Endometrial microvascular endothelial cells (primary cell): ENCODE data around the gene SLC25A48. TPM values are rescaled to one million over a fixed set of nuclear protein-coding genes. Genes with fewer than 3 reads are reported as not detected.

ENCODE experiments used
- in situ Hi-C: cut with HindIII; loops from 2 replicates; pipeline ENCODE4 v1.10.0; 2017; ENCODE audit warnings: low sequenced_read_pairs, low pct_unique_long_range_greater_than_20kb; ENCODE audit errors: inconsistent ontology term
- total RNA-seq: library from RNA; depleted of rRNA; stranded (reverse); fragments of >200 nt; gene quantifications from one replicate; pipeline ENCODE4 v1.2.3, GENCODE V29; 2015; ENCODE audit errors: inconsistent ontology term

Gene SLC25A48
- total RNA-seq, 1 donor from 2014 or later, result not detected

DNA sequence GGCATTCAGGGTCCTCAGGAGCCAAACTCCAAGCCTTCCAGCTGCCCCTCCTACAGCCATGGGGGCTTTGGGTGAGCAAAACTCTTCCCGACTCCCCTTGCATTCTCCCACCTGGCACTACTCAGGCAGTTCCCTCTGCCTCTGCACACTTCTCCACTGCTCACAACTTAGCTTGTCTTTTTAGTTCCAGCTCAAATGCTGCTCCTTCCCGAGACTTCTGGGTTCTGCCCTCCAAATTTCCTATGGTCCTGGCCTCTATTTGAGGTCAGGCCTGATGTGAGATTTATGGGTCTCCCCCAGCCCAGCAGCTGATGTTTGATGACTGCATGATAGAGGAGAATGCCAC lies 5.7 kb upstream of the SLC25A48 start:
- in situ Hi-C loops, result loop anchor here (25.0 kb wide), 1 partner anchor 266 kb away; no protein-coding TSS in a partner anchor

DNA sequence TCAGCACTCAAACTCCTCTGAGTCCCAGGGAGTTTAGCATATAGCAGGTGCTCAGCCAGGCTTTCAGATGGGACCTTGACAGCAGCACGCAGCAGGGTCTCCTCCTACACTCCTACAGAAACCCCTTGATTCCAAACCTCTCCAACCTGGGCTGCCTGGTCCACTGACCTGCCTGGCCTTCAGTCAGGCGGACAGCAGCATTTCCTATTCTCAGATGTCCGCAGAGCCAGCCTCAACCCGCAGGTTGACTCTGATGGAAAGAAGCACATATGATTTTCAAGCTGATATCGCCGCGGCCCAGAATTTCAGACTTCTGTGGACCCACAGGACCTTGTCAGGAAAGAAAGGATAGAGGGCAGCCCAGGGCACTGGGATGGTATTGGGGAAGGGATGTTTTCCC lies 5.3 kb upstream of the SLC25A48 start:
- in situ Hi-C loops, result loop anchor here (25.0 kb wide), 1 partner anchor 267 kb away; no protein-coding TSS in a partner anchor

DNA sequence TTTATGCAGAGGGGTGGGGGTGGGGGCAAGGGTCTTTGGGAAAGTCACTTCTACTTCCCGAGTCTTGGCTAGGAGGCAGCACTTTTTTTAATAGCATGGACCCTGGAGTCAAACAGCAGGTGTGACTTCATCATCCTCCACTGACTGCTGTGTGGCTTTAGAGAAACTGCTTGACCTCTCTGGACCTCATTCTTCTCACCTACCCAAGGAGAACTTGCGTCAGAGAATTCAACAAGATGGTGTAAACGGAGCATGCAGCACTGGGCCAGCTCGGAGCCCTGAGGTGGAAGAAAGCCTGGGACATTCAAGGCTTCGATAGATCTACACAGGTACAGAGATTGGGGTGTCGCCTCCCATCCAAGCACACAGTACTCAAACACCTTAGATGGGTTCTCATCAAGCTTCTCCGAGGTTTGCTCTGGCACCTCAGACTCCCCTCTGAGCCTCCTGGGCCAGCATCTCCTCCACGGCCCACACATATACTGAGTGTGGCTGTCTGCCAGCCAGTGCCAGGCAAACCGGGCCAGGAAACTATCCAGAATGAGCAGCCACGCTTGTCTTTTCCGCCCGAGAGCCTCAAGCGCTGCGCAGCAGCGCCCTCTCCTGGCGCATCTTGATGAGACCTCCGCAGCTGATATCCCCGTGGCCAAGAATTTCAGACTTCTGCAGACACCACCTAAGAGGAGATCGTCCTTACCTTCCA lies 4.6 kb upstream of the SLC25A48 start:
- in situ Hi-C loops, result loop anchor here (25.0 kb wide), 1 partner anchor 268 kb away; no protein-coding TSS in a partner anchor

DNA sequence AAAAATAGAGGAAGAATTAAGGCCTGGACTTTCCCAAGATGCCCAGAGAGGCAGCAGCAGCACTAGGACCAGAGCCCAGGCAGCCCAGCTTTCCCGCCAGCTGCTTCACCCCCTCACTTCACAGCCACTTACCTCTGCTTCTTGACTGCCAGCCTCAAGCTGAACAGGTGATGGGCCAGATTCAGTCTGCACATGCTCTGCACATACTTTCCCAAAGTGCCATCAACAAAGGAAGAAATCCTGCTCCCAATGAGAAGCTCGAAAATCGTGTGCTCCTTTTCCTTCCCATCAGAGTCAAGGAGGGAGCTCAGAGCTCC lies 4.1 kb upstream of the SLC25A48 start:
- in situ Hi-C loops, result loop anchor here (25.0 kb wide), 1 partner anchor 268 kb away; no protein-coding TSS in a partner anchor

DNA sequence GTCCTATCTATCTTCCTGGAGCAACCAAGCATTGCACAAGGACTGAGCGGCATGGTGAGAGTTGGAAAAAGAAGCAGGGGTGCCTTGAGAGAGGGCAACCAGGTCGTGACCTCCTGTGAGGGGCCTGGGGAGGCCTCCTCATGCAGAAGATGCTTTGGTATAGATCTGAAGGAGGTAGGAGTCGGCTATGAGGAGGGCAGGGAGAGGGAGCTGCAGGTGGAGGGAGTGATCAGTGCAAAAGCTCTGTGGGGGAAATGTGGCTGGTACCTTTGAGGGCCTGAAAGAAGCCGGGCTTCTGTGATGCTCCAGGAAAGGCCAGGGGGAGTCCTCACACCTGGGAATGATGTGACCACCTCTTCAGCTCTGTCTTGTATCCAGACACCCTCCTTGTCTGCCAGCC lies 3.6 kb upstream of the SLC25A48 start:
- in situ Hi-C loops, result loop anchor here (25.0 kb wide), 1 partner anchor 269 kb away; no protein-coding TSS in a partner anchor

DNA sequence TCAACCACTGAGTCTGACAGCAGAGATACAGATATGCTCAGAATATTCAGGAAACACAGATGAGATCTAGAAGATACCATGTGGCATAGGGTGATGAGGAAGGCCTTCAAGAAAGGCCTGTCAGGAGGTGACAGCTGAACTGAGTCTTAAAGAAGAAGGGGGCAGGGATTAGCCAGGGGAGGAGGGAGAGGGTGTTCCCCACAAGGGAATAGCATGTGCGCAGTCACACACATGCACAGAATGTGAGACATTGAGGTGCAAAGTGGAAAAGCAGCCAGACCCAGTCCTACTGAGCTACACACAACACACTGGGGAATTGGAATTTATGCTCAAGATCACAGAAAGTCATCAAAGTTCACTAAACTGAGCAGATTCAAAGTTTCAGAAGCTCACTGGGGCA lies 3.0 kb upstream of the SLC25A48 start:
- in situ Hi-C loops, result loop anchor here (25.0 kb wide), 1 partner anchor 269 kb away; no protein-coding TSS in a partner anchor

DNA sequence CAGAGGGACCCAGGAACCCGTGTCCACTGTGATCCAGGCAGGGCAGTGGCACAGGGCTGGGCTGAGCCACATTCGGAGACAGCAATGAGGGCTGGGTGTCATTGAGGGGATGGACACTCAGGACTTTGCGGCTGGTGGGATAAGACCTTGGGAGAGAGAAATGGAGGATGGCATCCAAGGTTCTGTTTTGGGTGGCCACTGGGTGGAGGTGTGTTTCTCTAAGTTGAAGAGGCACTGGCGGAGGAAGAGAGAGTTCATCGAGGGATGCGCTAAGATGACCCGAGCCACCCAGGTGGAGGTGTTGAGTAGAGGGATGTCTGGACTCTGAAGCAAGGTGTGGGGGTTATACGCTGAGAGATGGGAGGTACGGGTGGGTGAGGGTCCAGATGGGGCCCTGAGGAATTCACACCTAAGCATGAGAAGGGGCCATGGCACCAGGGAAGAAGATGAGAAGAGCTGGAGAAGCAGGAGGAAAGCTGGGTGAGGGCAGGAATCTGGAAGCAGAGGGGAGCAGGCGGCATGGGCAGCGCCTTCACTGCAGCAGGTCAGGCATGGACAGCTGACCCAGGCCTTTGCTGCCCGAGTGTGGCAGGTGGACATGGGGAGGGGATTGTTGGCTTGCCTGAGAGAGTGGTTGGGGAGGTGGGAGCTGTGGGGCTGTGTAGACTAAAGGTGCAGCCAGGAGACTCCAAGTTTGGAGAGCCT lies 2.5 kb upstream of the SLC25A48 start:
- in situ Hi-C loops, result loop anchor here (25.0 kb wide), 1 partner anchor 270 kb away; no protein-coding TSS in a partner anchor

DNA sequence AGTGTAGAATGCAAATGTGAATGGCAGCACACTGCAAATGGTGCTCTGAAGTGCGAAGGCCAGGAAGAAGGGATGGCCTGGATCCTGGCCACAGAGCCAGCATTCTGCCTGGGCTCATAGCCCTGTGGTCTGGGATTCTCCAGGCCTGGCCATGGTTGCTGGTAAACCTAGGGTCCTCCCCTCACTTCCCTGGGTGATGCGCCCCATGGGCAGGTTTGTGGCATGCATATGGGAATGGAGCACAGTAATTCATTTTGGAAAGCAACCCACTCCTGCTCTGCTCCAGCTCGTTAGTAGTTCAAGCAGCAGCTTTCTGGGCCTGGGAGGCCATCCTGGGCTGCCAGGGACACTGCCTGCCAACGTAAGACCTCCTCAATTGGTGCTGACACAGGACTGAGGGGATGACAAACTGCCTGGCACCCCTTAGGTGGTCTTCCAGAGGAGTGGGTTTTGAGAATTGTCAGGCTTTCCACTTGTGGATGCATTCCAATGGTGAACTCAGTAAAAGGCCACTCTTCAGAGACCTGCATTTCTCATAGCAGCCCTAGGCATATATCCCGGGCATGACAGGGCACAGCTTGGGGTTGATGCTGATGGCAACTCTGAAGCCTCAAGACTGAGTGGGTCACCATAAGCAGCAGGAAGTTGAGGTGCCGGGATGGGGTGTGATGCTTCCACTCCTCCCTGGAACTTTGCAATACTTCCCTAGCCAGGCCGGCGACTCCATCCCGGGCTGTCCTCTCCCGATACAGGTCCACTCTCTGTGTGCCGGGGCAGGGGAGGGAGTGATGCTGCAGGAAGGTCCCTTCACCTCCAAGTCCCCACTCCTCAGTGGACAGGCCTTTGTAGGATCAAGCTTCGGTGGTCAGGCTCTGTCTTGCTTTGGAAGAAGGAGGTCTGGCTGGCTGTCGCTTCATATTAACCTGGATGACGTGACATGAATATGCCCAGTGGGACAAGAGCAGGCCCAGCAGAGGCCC lies 1.2 kb upstream of the SLC25A48 start:
- in situ Hi-C loops, result loop anchor here (25.0 kb wide), 1 partner anchor 271 kb away; no protein-coding TSS in a partner anchor

DNA sequence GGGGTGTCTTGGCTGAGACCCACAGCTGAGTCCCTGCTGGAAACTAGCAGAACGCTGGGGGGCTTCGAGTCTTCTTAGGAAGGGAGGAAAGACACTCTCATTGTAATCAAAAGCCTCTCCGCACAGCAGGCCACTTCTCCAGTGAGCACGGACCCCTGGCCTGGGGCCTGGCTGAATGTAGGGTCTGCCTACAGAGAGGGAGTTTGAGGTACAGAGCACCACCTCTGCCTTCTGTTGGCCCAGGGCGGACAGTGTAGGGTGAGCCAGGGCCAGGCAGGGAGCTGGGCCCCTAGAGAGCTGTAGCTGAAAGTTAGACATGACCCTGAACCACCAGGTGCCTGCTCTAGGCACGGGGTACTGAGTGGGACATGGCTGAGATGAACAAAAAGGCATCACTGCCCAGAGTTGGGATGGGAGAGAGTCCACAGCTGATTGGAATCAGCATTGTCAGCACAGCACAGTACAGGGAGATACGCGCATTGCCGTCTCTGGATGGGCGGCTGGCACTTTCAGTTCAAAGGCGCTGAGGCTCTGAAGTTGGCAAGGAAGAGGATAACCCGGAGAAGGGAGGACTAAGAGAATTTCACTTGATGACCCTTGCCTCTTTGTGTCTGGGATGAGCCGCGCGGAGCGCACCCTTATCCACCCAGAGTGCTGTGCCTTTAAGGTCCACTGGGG lies 363 bp upstream of the SLC25A48 start:
- in situ Hi-C loops, result loop anchor here (25.0 kb wide), 1 partner anchor 272 kb away; no protein-coding TSS in a partner anchor

DNA sequence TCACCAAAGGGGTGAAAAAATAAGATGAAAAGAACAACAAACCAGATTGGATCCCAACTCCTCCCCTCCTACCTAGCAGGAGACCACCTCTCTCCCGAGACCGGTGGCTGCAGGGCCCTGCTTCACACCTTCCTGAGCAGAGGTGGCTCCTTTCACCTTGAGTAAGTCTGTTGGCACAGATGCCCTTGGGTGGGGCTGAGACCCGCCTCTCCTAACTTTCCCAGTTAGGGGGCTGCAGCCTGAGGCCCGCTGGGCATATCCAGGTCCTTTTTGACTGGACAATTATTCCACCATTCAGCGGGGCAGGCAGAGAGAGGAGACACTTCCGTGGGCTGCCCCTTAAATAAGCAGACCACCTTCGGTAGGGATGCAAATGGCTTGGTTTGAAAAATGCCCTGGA lies 1.3 kb downstream of the SLC25A48 start:
- in situ Hi-C loops, result loop anchor here (25.0 kb wide), 1 partner anchor 273 kb away; no protein-coding TSS in a partner anchor

DNA sequence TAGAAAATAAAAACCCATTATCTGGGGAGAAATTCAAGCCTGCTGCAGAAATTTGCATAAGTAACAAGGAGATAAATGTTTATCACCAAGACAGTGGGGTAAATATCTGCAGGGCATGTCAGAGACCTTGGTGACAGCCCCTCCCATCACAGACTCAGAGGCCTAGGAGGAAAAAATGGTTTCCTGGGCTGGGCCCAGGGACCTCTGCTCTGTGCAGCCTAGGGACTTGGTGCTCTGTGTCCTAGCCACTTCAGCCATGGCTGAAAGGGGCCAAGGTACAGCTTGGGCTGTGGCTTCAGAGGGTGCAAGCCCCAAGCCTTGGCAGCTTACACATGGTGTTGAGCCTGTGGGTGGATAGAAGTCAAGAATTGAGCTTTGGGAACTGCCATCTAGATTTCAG lies 3.9 kb downstream of the SLC25A48 start:
- in situ Hi-C loops, result loop anchor here (25.0 kb wide), 1 partner anchor 276 kb away; no protein-coding TSS in a partner anchor

DNA sequence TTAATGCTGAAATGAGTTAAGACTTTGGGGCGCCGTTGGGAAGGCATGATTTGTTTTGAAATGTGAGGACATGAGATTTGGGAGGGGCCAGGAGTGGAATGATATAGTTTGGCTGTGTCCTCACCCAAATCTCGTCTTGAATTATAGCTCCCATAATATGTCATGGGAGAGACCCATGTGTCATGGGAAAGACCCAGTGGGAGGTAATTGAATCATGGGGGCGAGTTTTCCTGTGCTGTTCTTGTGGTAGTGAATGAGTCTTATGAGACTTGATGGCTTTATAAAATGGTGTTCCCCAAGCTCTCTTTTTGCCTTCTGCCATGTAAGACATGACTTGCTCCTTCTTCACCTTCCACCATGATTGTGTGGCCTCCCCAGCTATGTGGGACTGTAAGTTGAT lies 5.1 kb downstream of the SLC25A48 start:
- in situ Hi-C loops, result loop anchor here (25.0 kb wide), 1 partner anchor 277 kb away; no protein-coding TSS in a partner anchor

DNA sequence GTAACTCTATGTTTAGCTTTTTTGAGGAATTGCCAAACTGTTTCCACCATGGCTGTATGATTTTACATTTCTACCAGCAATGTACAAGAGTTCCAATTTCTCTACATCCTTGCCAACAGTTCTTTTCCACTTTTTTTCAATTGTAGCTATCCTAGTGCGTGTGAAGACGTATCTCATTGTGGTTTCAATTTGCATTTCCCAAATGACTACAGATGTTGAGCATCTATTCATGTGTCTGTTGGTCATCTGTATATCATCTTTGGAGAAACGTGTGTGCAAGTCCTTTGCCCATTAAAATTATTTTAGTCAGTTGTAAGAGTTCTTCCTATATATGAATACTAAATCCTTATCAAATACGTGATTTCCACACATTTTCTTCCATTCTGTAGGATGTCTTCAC lies 6.5 kb downstream of the SLC25A48 start:
- in situ Hi-C loops, result loop anchor here (25.0 kb wide), 1 partner anchor 279 kb away; no protein-coding TSS in a partner anchor

DNA sequence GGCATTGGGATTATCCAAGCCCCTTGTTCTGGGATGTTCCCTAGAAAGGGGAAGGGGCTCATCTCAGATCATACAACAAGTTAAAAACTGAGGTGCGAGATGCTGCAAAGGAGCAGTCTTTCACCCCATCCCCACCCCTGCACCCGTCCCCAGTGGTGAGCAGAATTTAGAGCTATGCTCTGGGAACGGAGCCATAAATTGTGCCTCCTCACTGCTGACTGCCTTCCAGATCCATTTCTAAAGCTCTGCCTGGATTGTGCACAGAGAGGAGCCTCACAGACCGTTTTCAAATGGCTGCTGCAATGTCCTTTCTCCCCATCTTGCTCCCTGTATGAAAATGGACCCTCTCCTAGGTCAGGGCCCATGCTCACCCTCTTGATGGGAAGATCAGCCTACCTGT lies 8.3 kb downstream of the SLC25A48 start:
- in situ Hi-C loops, result loop anchor here (25.0 kb wide), 1 partner anchor 280 kb away; no protein-coding TSS in a partner anchor

DNA sequence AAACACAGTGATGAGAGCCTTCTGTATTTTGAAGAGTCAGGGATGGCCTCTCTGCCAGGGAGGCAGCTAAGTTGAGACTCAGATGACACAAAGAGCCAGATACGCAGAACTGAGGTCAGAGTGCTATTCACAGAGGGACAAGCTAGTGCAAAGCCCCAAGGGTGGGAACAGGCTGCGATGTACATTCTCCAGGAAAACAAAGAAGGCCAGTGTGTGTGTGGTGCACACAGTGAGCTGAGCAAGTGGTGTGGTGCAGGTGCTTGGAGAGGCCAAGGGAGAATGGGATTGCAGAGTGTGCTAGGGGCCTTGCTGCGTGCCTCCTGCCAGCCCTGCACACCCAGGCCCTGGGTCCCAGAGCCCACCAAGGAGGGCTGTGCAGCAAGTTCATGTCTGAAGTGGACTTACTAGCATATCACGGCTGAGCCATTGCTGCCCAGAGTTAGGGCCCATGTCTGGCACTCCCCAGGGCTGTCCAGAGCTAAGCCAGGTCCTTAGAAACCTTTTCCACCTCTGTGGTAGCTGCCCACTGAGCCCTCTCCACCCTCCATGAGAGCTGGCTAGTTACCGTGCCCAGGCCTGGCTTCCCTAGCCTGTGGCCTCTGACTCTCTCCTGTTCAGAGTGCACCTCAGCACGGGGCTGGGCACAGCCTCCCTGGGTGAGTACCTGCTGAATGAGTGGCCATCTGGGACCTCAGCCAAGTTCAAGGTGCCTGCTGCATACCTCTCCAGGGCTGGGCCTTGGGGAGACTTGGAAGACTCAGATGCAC lies 9.3 kb downstream of the SLC25A48 start:
- in situ Hi-C loops, result loop anchor here (25.0 kb wide), 1 partner anchor 281 kb away; no protein-coding TSS in a partner anchor

DNA sequence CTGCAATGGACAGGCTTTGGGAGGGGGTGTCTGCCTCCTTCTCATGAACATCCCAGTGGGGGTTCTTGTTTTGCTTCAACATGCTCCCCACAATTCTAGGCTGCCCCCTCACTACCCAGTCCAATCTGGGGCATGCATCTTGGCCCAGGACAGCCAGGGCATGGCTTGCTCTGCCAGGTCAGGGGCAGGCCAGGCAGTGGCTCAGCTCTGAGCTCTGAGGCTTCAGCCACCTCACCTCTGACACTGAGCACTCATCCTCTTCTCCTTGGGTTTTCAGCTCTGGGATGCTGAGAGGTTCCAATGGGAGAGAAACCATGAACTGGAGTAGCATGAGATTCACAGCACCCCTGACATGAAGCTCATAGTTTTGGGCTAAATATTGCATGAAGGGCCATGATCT lies 11.8 kb downstream of the SLC25A48 start:
- in situ Hi-C loops, result loop anchor here (25.0 kb wide), 1 partner anchor 284 kb away; no protein-coding TSS in a partner anchor

DNA sequence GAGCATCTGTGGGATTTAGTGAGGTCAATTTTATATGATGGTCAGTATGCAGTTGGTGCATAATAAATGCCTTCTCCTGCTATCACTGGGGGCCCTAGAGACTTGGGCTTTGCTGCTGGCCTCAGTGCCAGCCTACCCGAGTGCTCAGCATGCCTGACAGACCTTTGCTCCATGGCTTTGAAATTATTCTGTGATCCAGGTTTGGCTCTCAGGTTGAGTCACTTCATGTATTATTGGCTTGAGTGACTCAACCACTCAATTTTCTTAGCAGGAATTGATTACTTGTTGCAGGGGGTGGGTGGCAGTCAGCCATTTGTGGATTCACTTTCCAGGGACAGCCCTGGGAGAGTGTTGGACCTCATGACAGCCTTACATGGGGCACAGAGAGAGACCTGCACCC lies 13.5 kb downstream of the SLC25A48 start:
- in situ Hi-C loops, result loop anchor here (25.0 kb wide), 1 partner anchor 286 kb away; no protein-coding TSS in a partner anchor
